Endothelial cell of umbilical vein (primary cell): ENCODE data around the gene SHROOM4. TPM values are rescaled to one million over a fixed set of nuclear protein-coding genes. Genes with fewer than 3 reads are reported as not detected.

Experiments
- BruUV-seq: library from RNA; stranded (reverse); fragments of 400-500 nt; replicated peaks from 2 replicates; lab custom pipeline; 2021; lab: Mats Ljungman, UMichigan
- CTCF ChIA-PET: fragments of 300-600, 350-600 bp; sonication (Branson Sonifier 250); formaldehyde crosslinking; loops from one replicate; lab custom pipeline; 2021; ENCODE audit warnings: antibody characterized with exemption, inconsistent platforms; lab: Charles Lee
- POLR2A ChIA-PET: fragments of 300-600, 350-600 bp; sonication (Branson Sonifier 250); formaldehyde crosslinking; loops from one replicate; lab custom pipeline; 2021; ENCODE audit warnings: antibody characterized with exemption, inconsistent platforms; lab: Charles Lee
- DNase-seq: peaks from one replicate; pipeline ENCODE4 v3.0.0-alpha.2; 2011; ENCODE audit warnings: low read depth, low spot score
- FAIRE-seq: peaks from 2 replicates; lab custom pipeline; 2011; peaks lifted over from hg19 to GRCh38; lab: Jason Lieb, UNC
- H2AFZ ChIP-seq: 2 replicates; pipeline ENCODE4 v1.6.0; 2012; ENCODE audit warnings: low read depth, low read length, control low read depth, inconsistent platforms
- H3K27ac ChIP-seq: 2 replicates; pipeline ENCODE4 v1.5.1; 2011; ENCODE audit warnings: low read depth, mild to moderate bottlenecking, control low read depth, low read length, moderate library complexity; ENCODE audit not compliant: insufficient read depth
- H3K27me3 ChIP-seq, 2 experiments: 2 replicates each; pipeline versions ENCODE4 v1.6.0 to v1.6.1; 2011; ENCODE audit warnings: low read length in 2 of 2, mixed read lengths in 1 of 2; ENCODE audit not compliant: control insufficient read depth in 2 of 2, insufficient read depth in 2 of 2
- H3K36me3 ChIP-seq, 2 experiments: 2 replicates in 1 of 2; 3 replicates in 1 of 2; pipeline ENCODE4 v1.5.1; 2011; ENCODE audit warnings: low read length in 2 of 2, mild to moderate bottlenecking in 1 of 2, moderate library complexity in 1 of 2; ENCODE audit not compliant: control insufficient read depth in 2 of 2, insufficient read depth in 2 of 2; ENCODE audit errors: extremely low read depth in 1 of 2
- H3K4me1 ChIP-seq: 3 replicates; pipeline ENCODE4 v1.5.1; 2011; ENCODE audit warnings: mild to moderate bottlenecking, low read length; ENCODE audit not compliant: control insufficient read depth, insufficient read depth; ENCODE audit errors: extremely low read depth
- H3K4me2 ChIP-seq: 2 replicates; pipeline ENCODE4 v1.6.1; 2011; ENCODE audit warnings: low read length, control low read depth, mixed read lengths; ENCODE audit not compliant: insufficient read depth
- H3K4me3 ChIP-seq, 3 experiments: fragments of 200-600 bp in 1 of 3; sonication (generic), shearing (Covaris generic) in 1 of 3; replicated peaks in 1 of 3; 2 replicates each; pipeline ENCODE4 v1.5.1; 2011 to 2016; ENCODE audit warnings: control low read depth in 3 of 3, low read length in 3 of 3, mild to moderate bottlenecking in 2 of 3, inconsistent platforms in 1 of 3, low read depth in 1 of 3, moderate library complexity in 1 of 3; ENCODE audit not compliant: insufficient read depth in 1 of 3
- H3K79me2 ChIP-seq: 2 replicates; pipeline ENCODE4 v1.6.0; 2012; ENCODE audit warnings: low read length, inconsistent platforms; ENCODE audit not compliant: control insufficient read depth, insufficient read depth
- H3K9ac ChIP-seq: replicated peaks from 2 replicates; pipeline ENCODE3; 2011; ENCODE audit warnings: low read length, control low read depth; ENCODE audit not compliant: insufficient read depth; ENCODE audit errors: extremely low read depth
- H3K9me1 ChIP-seq: replicated peaks from 3 replicates; pipeline ENCODE4 v1.6.0; 2011; ENCODE audit warnings: mild to moderate bottlenecking, low read length; ENCODE audit not compliant: control insufficient read depth, insufficient read depth; ENCODE audit errors: extremely low read depth
- H3K9me3 ChIP-seq: replicated peaks from 2 replicates; pipeline ENCODE4 v1.5.1; 2012; ENCODE audit warnings: low read length, inconsistent platforms; ENCODE audit not compliant: control insufficient read depth, insufficient read depth
- H4K20me1 ChIP-seq: replicated peaks from 2 replicates; pipeline ENCODE3; 2011; ENCODE audit warnings: mild to moderate bottlenecking, low read length; ENCODE audit not compliant: control insufficient read depth, insufficient read depth; ENCODE audit errors: extremely low read depth
- CTCF ChIP-seq, 2 donors: IDR thresholded peaks; 1 replicate in 1 of 2; 2 replicates in 1 of 2; pipeline ENCODE4 v1.5.1; 2011; ENCODE audit warnings: low read length in 2 of 2, mild to moderate bottlenecking in 2 of 2, moderate library complexity in 2 of 2, control low read depth in 1 of 2, inconsistent platforms in 1 of 2, low read depth in 1 of 2; ENCODE audit not compliant: insufficient read depth in 1 of 2; ENCODE audit errors: extremely low read depth in 1 of 2
- EZH2 ChIP-seq: IDR thresholded peaks from 2 replicates; pipeline ENCODE4 v1.6.1; 2012; ENCODE audit warnings: borderline replicate concordance, low read depth, mild to moderate bottlenecking, moderate library complexity, low read length, inconsistent platforms; ENCODE audit not compliant: severe bottlenecking
- FOS ChIP-seq: IDR thresholded peaks from 2 replicates; pipeline ENCODE4 v1.6.1; 2011; ENCODE audit warnings: mild to moderate bottlenecking, low read length, moderate library complexity, borderline replicate concordance; ENCODE audit not compliant: insufficient read depth
- GATA2 ChIP-seq: IDR thresholded peaks from 2 replicates; pipeline ENCODE4 v1.7.0; 2011; ENCODE audit warnings: low read depth, mild to moderate bottlenecking, moderate library complexity, mixed read lengths, low read length; ENCODE audit not compliant: insufficient read length, insufficient read depth
- JUN ChIP-seq: IDR thresholded peaks from 2 replicates; pipeline ENCODE4 v1.6.1; 2011; ENCODE audit warnings: borderline replicate concordance, low read depth; ENCODE audit not compliant: insufficient read length, insufficient read depth
- MAX ChIP-seq: IDR thresholded peaks from 2 replicates; pipeline ENCODE4 v1.6.1; 2011; ENCODE audit not compliant: insufficient read depth, insufficient read length
- MYC ChIP-seq: IDR thresholded peaks from one replicate; pipeline ENCODE4 v1.6.1; 2011; ENCODE audit warnings: mild to moderate bottlenecking, low read depth, low read length
- POLR2A ChIP-seq: IDR thresholded peaks from 2 replicates; pipeline ENCODE4 v1.6.1; 2012; ENCODE audit warnings: low read depth, mild to moderate bottlenecking, control low read depth, low read length
- POLR2AphosphoS5 ChIP-seq: IDR thresholded peaks from 2 replicates; pipeline ENCODE4 v1.6.1; 2012; ENCODE audit warnings: low read depth, mild to moderate bottlenecking, control low read depth, low read length, moderate library complexity; ENCODE audit not compliant: insufficient read depth
- dilution Hi-C: fragments of 300-500 bp; cut with MboI; formaldehyde crosslinking; loops from one replicate; pipeline ENCODE4 v1.15.0; 2019; ENCODE audit warnings: low sequenced_read_pairs; ENCODE audit not compliant: extremely low pct_ligation_motif_present
- intact Hi-C: fragments of 100-400 bp; cut with micrococcal nuclease; formaldehyde crosslinking; loops from one replicate; pipeline ENCODE4 v1.10.0; 2022
- polyA plus RNA-seq, 4 experiments: library from polyadenylated mRNA; depleted of rRNA in 3 of 4; stranded (reverse) in 3 of 4; unstranded in 1 of 4; fragments of >200 nt; gene quantifications; 2 replicates each; pipeline versions ENCODE4 v1.2.1 to v1.2.3, GENCODE V29; 2011 to 2012; ENCODE audit warnings: missing spikeins in 1 of 4
- total RNA-seq: library from RNA; stranded (reverse); gene quantifications from 2 replicates; pipeline ENCODE4 v1.2.3, GENCODE V29; 2021

SHROOM4 gene
- total and polyA plus RNA-seq, 2 donors (not counting 3 experiments of a cell fraction or from before 2014, with no cell fraction given): 29.7 to 57.5 TPM

- FAIRE-seq: no peak
- Histone ChIP-seq H3K36me3 (no peaks in the 10 kb centered on the region), H3K9me1 (no peaks in the 10 kb centered on the region), H3K9me3 (no peaks in the 10 kb centered on the region), H3K4me3 (no peak overlapping the region), H3K4me2 (no peak overlapping the region), H3K4me1 (peaks cover 2% of the 10 kb centered on the region), H3K27me3 (no peaks in the 10 kb centered on the region), H4K20me1 (no peaks in the 10 kb centered on the region), H2AFZ (no peak overlapping the region), H3K79me2 (no peaks in the 10 kb centered on the region), H3K27ac (no peak overlapping the region), H3K9ac (no peak overlapping the region)
- ChIA-PET POLR2A (no interaction called here), CTCF (no interaction called here)
- no TSS peak for BruUV-seq
- TF ChIP-seq POLR2A: no peak
- no peak for TF ChIP-seq MYC
- intact Hi-C loops: no loop called here
- no peak for DNase-seq
- dilution Hi-C loops: no loop called here
Measured at GRCh38 chrX:50725310-50725709, 88.7 kb downstream of the SHROOM4 start.

- ChIA-PET CTCF (no interaction called here), POLR2A (no interaction called here)
- BruUV-seq: no TSS peak
- Histone ChIP-seq H3K79me2 (no peaks in the 10 kb centered on the region), H3K36me3 (no peaks in the 10 kb centered on the region), H4K20me1 (no peaks in the 10 kb centered on the region), H3K27me3 (no peaks in the 10 kb centered on the region), H3K9ac (no peak overlapping the region), H2AFZ (no peak overlapping the region), H3K9me1 (no peaks in the 10 kb centered on the region), H3K9me3 (no peaks in the 10 kb centered on the region), H3K27ac (no peak overlapping the region), H3K4me2 (no peak overlapping the region), H3K4me1 (peaks cover 2% of the 10 kb centered on the region), H3K4me3 (no peak overlapping the region)
- TF ChIP-seq JUN: no peak
- no peak for TF ChIP-seq POLR2AphosphoS5
- no peak for TF ChIP-seq GATA2
- no peak for TF ChIP-seq POLR2A
- no peak for TF ChIP-seq MAX
- no peak for TF ChIP-seq CTCF (IDR thresholded peaks at IDR 0.05; ENCODE audit: extremely low read depth in 1 of 2, insufficient read depth in 1 of 2, low read depth in 1 of 2, low read length in 2 of 2)
- no peak for TF ChIP-seq FOS
- TF ChIP-seq EZH2: no peak
- no peak for TF ChIP-seq MYC
- FAIRE-seq (peak; percentile 15), DNase-seq (no peak)
- dilution Hi-C loops (no loop called here), intact Hi-C loops (no loop called here)
Measured at GRCh38 chrX:50723006-50723405, 91.0 kb downstream of the SHROOM4 start.
